Upper lobe of left lung (tissue), 4 donors: ENCODE results near the gene CFAP74.

ENCODE experiments used
- EP300 ChIP-seq, 4 donors: sonication (generic); formaldehyde crosslinking; IDR thresholded peaks; one replicate each; pipeline ENCODE4 v1.5.1; 2017; ENCODE audit warnings: antibody characterized with exemption in 4 of 4, control low read depth in 2 of 4
- POLR2A ChIP-seq, 4 donors: fragments of 450-650 bp; IDR thresholded peaks; one replicate each; pipeline ENCODE4 v1.5.1; 2016 to 2017; ENCODE audit warnings: antibody characterized with exemption in 4 of 4, mild to moderate bottlenecking in 2 of 4

- TF ChIP-seq POLR2A (IDR thresholded peaks at IDR 0.05) = no peak
- TF ChIP-seq EP300 (IDR thresholded peaks at IDR 0.05) = no peak
These were observed 46.7 kb downstream of the CFAP74 start for GRCh38 chr1:1956586-1957532.
